ENCODE data around the gene RASA4.
"Not testable (repeated sequence)": the region's sequence is repeated elsewhere in the genome, so short reads cannot be mapped to it uniquely, and the experiment has no call there.

Gene RASA4

GRCh38 chr7:102542771-102543170, 73.8 kb downstream of the RASA4 start:
- DNase-seq (ENCODE audit: low spot score), result not testable (repeated sequence)

- DNase-seq (ENCODE audit: low spot score), result not testable (repeated sequence)
These were observed 74.5 kb downstream of the RASA4 start for GRCh38 chr7:102542083-102542482.

GRCh38 chr7:102540604-102541003, 76.0 kb downstream of the RASA4 start:
- not testable (repeated sequence) for DNase-seq (ENCODE audit: low spot score)

GRCh38 chr7:102535062-102535615, 81.4 kb downstream of the RASA4 start:
- DNase-seq (ENCODE audit: low spot score), result not testable (repeated sequence)

- DNase-seq (ENCODE audit: low spot score), result not testable (repeated sequence)
These were observed 84.4 kb downstream of the RASA4 start for GRCh38 chr7:102532127-102532526.

GRCh38 chr7:102531583-102531982, 85.0 kb downstream of the RASA4 start:
- not testable (repeated sequence) for DNase-seq (ENCODE audit: low spot score)

- not testable (repeated sequence) for DNase-seq (ENCODE audit: low spot score)
These were observed 88.4 kb downstream of the RASA4 start for GRCh38 chr7:102527822-102528793.

- not testable (repeated sequence) for DNase-seq (ENCODE audit: low spot score)
These were observed 89.4 kb downstream of the RASA4 start for GRCh38 chr7:102527182-102527581.

- DNase-seq (ENCODE audit: low spot score), result not testable (repeated sequence)
These were observed 91.8 kb downstream of the RASA4 start for GRCh38 chr7:102524803-102525202.

Measured in COLO829 (cell line).